ENCODE data around the gene MAP3K5.

MAP3K5 gene

GRCh38 chr6:136514591-136514990, 277.7 kb downstream of the MAP3K5 start:
- H3K36me3 ChIP-seq = no peaks in the 10 kb centered on the region
- no peaks in the 10 kb centered on the region for H3K4me1 ChIP-seq (ENCODE audit: control insufficient read depth in 1 of 2, insufficient read depth in 1 of 2, low read depth in 1 of 2, low read length in 1 of 2)
- no peak overlapping the region for H3K4me3 ChIP-seq (ENCODE audit: low read depth in 1 of 2, low read length in 1 of 2)
- no peaks in the 10 kb centered on the region for H3K27me3 ChIP-seq
- TF ChIP-seq CTCF (IDR thresholded peaks at IDR 0.05) = no peak
- H3K9me3 ChIP-seq = no peaks in the 10 kb centered on the region
- no peak overlapping the region for H3K27ac ChIP-seq

- no peaks in the 10 kb centered on the region for H3K4me1 ChIP-seq (ENCODE audit: control insufficient read depth in 1 of 2, insufficient read depth in 1 of 2, low read depth in 1 of 2, low read length in 1 of 2)
- H3K27me3 ChIP-seq = no peaks in the 10 kb centered on the region
- TF ChIP-seq CTCF (IDR thresholded peaks at IDR 0.05) = no peak
- no peak overlapping the region for H3K4me3 ChIP-seq (ENCODE audit: low read depth in 1 of 2, low read length in 1 of 2)
- H3K36me3 ChIP-seq = no peaks in the 10 kb centered on the region
- no peaks in the 10 kb centered on the region for H3K9me3 ChIP-seq
- no peak overlapping the region for H3K27ac ChIP-seq
Measured at GRCh38 chr6:136511926-136512325, 280.4 kb downstream of the MAP3K5 start.

- no peak for TF ChIP-seq CTCF (IDR thresholded peaks at IDR 0.05)
- no peaks in the 10 kb centered on the region for H3K9me3 ChIP-seq
- H3K27me3 ChIP-seq = no peaks in the 10 kb centered on the region
- H3K27ac ChIP-seq = no peak overlapping the region
- no peaks in the 10 kb centered on the region for H3K4me1 ChIP-seq (ENCODE audit: control insufficient read depth in 1 of 2, insufficient read depth in 1 of 2, low read depth in 1 of 2, low read length in 1 of 2)
- H3K36me3 ChIP-seq = no peaks in the 10 kb centered on the region
- H3K4me3 ChIP-seq (ENCODE audit: low read depth in 1 of 2, low read length in 1 of 2) = no peak overlapping the region
Measured at GRCh38 chr6:136511397-136511796, 280.9 kb downstream of the MAP3K5 start.

- Histone ChIP-seq H3K27me3 (no peaks in the 10 kb centered on the region), H3K4me1 (ENCODE audit: control insufficient read depth in 1 of 2, insufficient read depth in 1 of 2, low read depth in 1 of 2, low read length in 1 of 2) (no peaks in the 10 kb centered on the region), H3K36me3 (no peaks in the 10 kb centered on the region), H3K27ac (no peak overlapping the region), H3K4me3 (ENCODE audit: low read depth in 1 of 2, low read length in 1 of 2) (no peak overlapping the region), H3K9me3 (no peaks in the 10 kb centered on the region)
- TF ChIP-seq CTCF (IDR thresholded peaks at IDR 0.05) = no peak
Measured at GRCh38 chr6:136510782-136511181, 281.5 kb downstream of the MAP3K5 start.

GRCh38 chr6:136510299-136510698, 282.0 kb downstream of the MAP3K5 start:
- Histone ChIP-seq H3K36me3 (no peaks in the 10 kb centered on the region), H3K9me3 (no peaks in the 10 kb centered on the region), H3K27me3 (no peaks in the 10 kb centered on the region), H3K4me3 (ENCODE audit: low read depth in 1 of 2, low read length in 1 of 2) (no peak overlapping the region), H3K27ac (no peak overlapping the region), H3K4me1 (ENCODE audit: control insufficient read depth in 1 of 2, insufficient read depth in 1 of 2, low read depth in 1 of 2, low read length in 1 of 2) (no peaks in the 10 kb centered on the region)
- no peak for TF ChIP-seq CTCF (IDR thresholded peaks at IDR 0.05)

Measured in neutrophil (primary cell).